ENCODE results near the gene KCTD13.

KCTD13 gene

DNA sequence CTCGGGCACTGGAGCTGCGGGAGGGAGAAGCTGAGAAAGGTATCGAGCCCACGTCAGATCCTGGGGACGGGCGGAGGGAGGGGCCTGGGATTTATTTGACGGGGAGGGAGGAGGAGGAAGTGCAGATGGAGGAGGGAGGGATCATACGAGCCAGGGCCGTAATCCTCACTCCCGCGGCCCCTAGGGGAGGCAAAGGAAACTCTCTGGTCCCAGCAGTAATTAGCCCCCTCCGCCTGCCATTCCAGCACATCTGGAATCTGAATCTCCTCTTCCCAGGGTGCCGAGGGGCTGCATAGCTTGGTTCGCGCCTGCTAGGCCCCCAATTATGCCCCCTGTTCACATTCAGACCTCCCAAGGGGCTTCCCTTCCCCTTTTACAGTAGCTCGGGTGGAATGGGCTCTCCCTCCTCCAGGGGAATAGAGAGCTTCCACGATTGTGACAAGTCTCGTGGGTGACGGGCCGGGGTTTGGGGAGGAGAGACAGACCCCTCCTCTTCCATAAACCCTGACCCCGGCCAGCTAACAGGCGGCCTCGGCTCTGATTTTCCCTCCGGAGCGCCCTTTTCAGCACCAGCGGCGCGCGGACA is 26.4 kb downstream of the KCTD13 start, which contains the start of gene SEZ6L2:
Gene SEZ6L2 (minus strand): TSS at position 35 of the 586 bp plus-strand sequence. CDS start 531 bp downstream, outside the sequence.
- peak within 1 kb of the TSS; percentile 15 for H2AFZ ChIP-seq (ENCODE audit: low read depth, low read length)
- H4K8ac ChIP-seq (ENCODE audit: low read length): no peak within 1 kb of the TSS
- 0% methylated on average over 24 of the region's 29 CpGs for WGBS
- peak within 1 kb of the TSS; percentile 92 for H3K27ac ChIP-seq (ENCODE audit: low read length, poor library complexity, severe bottlenecking)
- H3K14ac ChIP-seq (ENCODE audit: low read length in 2 of 2): no peak within 1 kb of the TSS
- H2AK5ac ChIP-seq (ENCODE audit: low read length, severe bottlenecking): no peak within 1 kb of the TSS
- peaks cover 34% of the 10 kb centered on the region for H3K4me1 ChIP-seq (ENCODE audit: control insufficient read depth, insufficient read depth, low read depth, low read length)
- H3K23ac ChIP-seq (ENCODE audit: low read length in 2 of 2): peak within 1 kb of the TSS in 1 of 2 experiments; percentile 36
- peaks cover 0 to 34% of the 10 kb centered on the region in 2 experiments for H3K27me3 ChIP-seq (ENCODE audit: control insufficient read depth in 1 of 2, insufficient read depth in 1 of 2, low read length in 2 of 2)
- H2BK15ac ChIP-seq (ENCODE audit: low read depth, poor library complexity, severe bottlenecking): peak within 1 kb of the TSS; percentile 73
- H3K36me3 ChIP-seq (ENCODE audit: control insufficient read depth in 1 of 2, insufficient read depth in 2 of 2, low read depth in 1 of 2, low read length in 2 of 2): peaks cover 0 to 24% of the 10 kb centered on the region in 2 experiments
- H3K79me1 ChIP-seq (replicated peaks; ENCODE audit: low read length, poor library complexity, severe bottlenecking): peaks cover 23% of the 10 kb centered on the region
- peak within 1 kb of the TSS; percentile 75 for H3K9ac ChIP-seq (ENCODE audit: low read length)
- no peak within 1 kb of the TSS for H2BK120ac ChIP-seq (ENCODE audit: low read depth, low read length)
- H2BK5ac ChIP-seq (ENCODE audit: low read depth, low read length, poor library complexity, severe bottlenecking): peak within 1 kb of the TSS; percentile 73
- peak within 1 kb of the TSS; percentile 65 to 83 for H3K4me3 ChIP-seq (ENCODE audit: insufficient read depth in 1 of 2, low read depth in 1 of 2, low read length in 2 of 2)
- peak within 1 kb of the TSS in 1 of 2 experiments; percentile 26 for H3K4ac ChIP-seq (ENCODE audit: low read depth in 1 of 2, low read length in 2 of 2)
- H3K4me2 ChIP-seq (ENCODE audit: low read length, poor library complexity, severe bottlenecking): peak within 1 kb of the TSS; percentile 96
- DNase-seq: peak; percentile 97
- peak within 1 kb of the TSS; percentile 29 to 37 for H3K18ac ChIP-seq (ENCODE audit: low read depth in 1 of 2, low read length in 2 of 2)
- no peak within 1 kb of the TSS for H2BK12ac ChIP-seq (ENCODE audit: low read length in 2 of 2)
- H4K91ac ChIP-seq (ENCODE audit: low read length): no peak within 1 kb of the TSS
- H3K9me3 ChIP-seq (ENCODE audit: control insufficient read depth, low read length): no peaks in the 10 kb centered on the region

DNA sequence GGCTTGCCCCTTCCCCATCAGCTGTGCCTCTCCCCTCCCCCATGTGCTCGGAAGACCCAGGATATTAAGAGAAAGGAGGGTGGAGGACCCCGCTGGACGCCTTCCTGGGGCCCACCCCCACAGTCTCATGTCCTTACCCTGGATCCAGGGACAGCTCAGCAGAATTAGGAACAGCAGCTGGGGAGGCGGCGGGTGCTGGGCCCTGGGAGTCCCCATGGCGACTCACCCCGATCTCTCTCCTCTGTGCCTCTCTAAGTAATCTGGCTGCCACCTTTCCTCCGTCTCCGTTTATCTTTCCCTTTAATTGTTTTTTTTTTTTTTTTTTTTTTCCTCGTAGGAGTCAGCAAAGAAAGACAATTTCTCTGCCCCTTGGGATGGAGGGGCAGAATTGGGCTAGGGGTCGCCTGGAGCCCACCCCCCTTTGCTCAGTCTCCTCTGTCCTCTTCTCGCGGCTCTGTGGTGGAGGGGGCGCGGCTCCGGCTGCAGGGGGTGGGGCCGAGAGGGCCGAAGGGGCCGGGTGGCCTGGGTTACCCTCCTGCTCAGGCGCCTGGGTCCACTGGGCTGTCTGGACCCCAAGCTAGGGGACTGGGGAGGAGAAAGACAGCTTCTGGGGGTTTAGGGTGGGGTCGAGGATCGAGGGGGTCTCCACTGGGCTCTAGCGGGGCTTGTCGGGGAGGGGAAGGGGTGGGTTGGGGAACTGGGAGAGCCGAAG is 27.1 kb downstream of the KCTD13 start:
- no peak overlapping the region for H2BK12ac ChIP-seq (ENCODE audit: low read length in 2 of 2)
- peak overlapping the region in 1 of 2 experiments; percentile 59 for H3K4me3 ChIP-seq (ENCODE audit: insufficient read depth in 1 of 2, low read depth in 1 of 2, low read length in 2 of 2)
- no peak overlapping the region for H4K8ac ChIP-seq (ENCODE audit: low read length)
- H2AK5ac ChIP-seq (ENCODE audit: low read length, severe bottlenecking): no peak overlapping the region
- peak overlapping the region; percentile 73 for H2BK15ac ChIP-seq (ENCODE audit: low read depth, poor library complexity, severe bottlenecking)
- peak overlapping the region; percentile 92 for H3K27ac ChIP-seq (ENCODE audit: low read length, poor library complexity, severe bottlenecking)
- H3K9me3 ChIP-seq (ENCODE audit: control insufficient read depth, low read length): no peaks in the 10 kb centered on the region
- no peak overlapping the region for H2AFZ ChIP-seq (ENCODE audit: low read depth, low read length)
- H3K27me3 ChIP-seq (ENCODE audit: control insufficient read depth in 1 of 2, insufficient read depth in 1 of 2, low read length in 2 of 2): peaks cover 0 to 34% of the 10 kb centered on the region in 2 experiments
- peaks cover 34% of the 10 kb centered on the region for H3K4me1 ChIP-seq (ENCODE audit: control insufficient read depth, insufficient read depth, low read depth, low read length)
- peak; percentile 24 for DNase-seq
- H3K4ac ChIP-seq (ENCODE audit: low read depth in 1 of 2, low read length in 2 of 2): peak overlapping the region in 1 of 2 experiments; percentile 15
- H3K18ac ChIP-seq (ENCODE audit: low read depth in 1 of 2, low read length in 2 of 2): peak overlapping the region in 1 of 2 experiments; percentile 37
- peak overlapping the region in 1 of 2 experiments; percentile 36 for H3K23ac ChIP-seq (ENCODE audit: low read length in 2 of 2)
- no peak overlapping the region for H2BK5ac ChIP-seq (ENCODE audit: low read depth, low read length, poor library complexity, severe bottlenecking)
- peaks cover 23% of the 10 kb centered on the region for H3K79me1 ChIP-seq (replicated peaks; ENCODE audit: low read length, poor library complexity, severe bottlenecking)
- 2% methylated on average over 22 of the region's 25 CpGs for WGBS
- H3K4me2 ChIP-seq (ENCODE audit: low read length, poor library complexity, severe bottlenecking): peak overlapping the region; percentile 96
- H3K9ac ChIP-seq (ENCODE audit: low read length): no peak overlapping the region
- no peak overlapping the region for H4K91ac ChIP-seq (ENCODE audit: low read length)
- H3K14ac ChIP-seq (ENCODE audit: low read length in 2 of 2): no peak overlapping the region
- H3K36me3 ChIP-seq (ENCODE audit: control insufficient read depth in 1 of 2, insufficient read depth in 2 of 2, low read depth in 1 of 2, low read length in 2 of 2): peaks cover 0 to 22% of the 10 kb centered on the region in 2 experiments
- H2BK120ac ChIP-seq (ENCODE audit: low read depth, low read length): no peak overlapping the region

- Histone ChIP-seq H3K79me1 (replicated peaks; ENCODE audit: low read length, poor library complexity, severe bottlenecking) (peaks cover 18% of the 10 kb centered on the region), H4K8ac (ENCODE audit: low read length) (no peak overlapping the region), H3K9me3 (ENCODE audit: control insufficient read depth, low read length) (no peaks in the 10 kb centered on the region), H2AFZ (ENCODE audit: low read depth, low read length) (no peak overlapping the region), H2BK120ac (ENCODE audit: low read depth, low read length) (no peak overlapping the region), H3K27ac (ENCODE audit: low read length, poor library complexity, severe bottlenecking) (no peak overlapping the region), H3K4me3 (ENCODE audit: insufficient read depth in 1 of 2, low read depth in 1 of 2, low read length in 2 of 2) (peak overlapping the region in 1 of 2 experiments; percentile 59), H3K4me1 (ENCODE audit: control insufficient read depth, insufficient read depth, low read depth, low read length) (peaks cover 34% of the 10 kb centered on the region), H2BK5ac (ENCODE audit: low read depth, low read length, poor library complexity, severe bottlenecking) (no peak overlapping the region), H3K4me2 (ENCODE audit: low read length, poor library complexity, severe bottlenecking) (peak overlapping the region; percentile 96), H3K36me3 (ENCODE audit: control insufficient read depth in 1 of 2, insufficient read depth in 2 of 2, low read depth in 1 of 2, low read length in 2 of 2) (peaks cover 0 to 15% of the 10 kb centered on the region in 2 experiments), H2AK5ac (ENCODE audit: low read length, severe bottlenecking) (no peak overlapping the region), H4K91ac (ENCODE audit: low read length) (no peak overlapping the region), H3K23ac (ENCODE audit: low read length in 2 of 2) (no peak overlapping the region), H3K4ac (ENCODE audit: low read depth in 1 of 2, low read length in 2 of 2) (no peak overlapping the region), H2BK12ac (ENCODE audit: low read length in 2 of 2) (no peak overlapping the region), H3K18ac (ENCODE audit: low read depth in 1 of 2, low read length in 2 of 2) (no peak overlapping the region), H3K14ac (ENCODE audit: low read length in 2 of 2) (no peak overlapping the region), H2BK15ac (ENCODE audit: low read depth, poor library complexity, severe bottlenecking) (no peak overlapping the region), H3K9ac (ENCODE audit: low read length) (no peak overlapping the region), H3K27me3 (ENCODE audit: control insufficient read depth in 1 of 2, insufficient read depth in 1 of 2, low read length in 2 of 2) (peaks cover 0 to 34% of the 10 kb centered on the region in 2 experiments)
- WGBS: 2% methylated on average over 6 of the region's 9 CpGs
- DNase-seq: no peak
Measured at GRCh38 chr16:29898135-29898803, 27.8 kb downstream of the KCTD13 start.

GRCh38 chr16:29897333-29897732 is 28.7 kb downstream of the KCTD13 start:
- H2AK5ac ChIP-seq (ENCODE audit: low read length, severe bottlenecking): no peak overlapping the region
- peaks cover 0 to 34% of the 10 kb centered on the region in 2 experiments for H3K27me3 ChIP-seq (ENCODE audit: control insufficient read depth in 1 of 2, insufficient read depth in 1 of 2, low read length in 2 of 2)
- WGBS: 51% methylated on average over 4 of the region's 4 CpGs
- H3K18ac ChIP-seq (ENCODE audit: low read depth in 1 of 2, low read length in 2 of 2): no peak overlapping the region
- no peak overlapping the region for H2BK15ac ChIP-seq (ENCODE audit: low read depth, poor library complexity, severe bottlenecking)
- no peak overlapping the region for H3K23ac ChIP-seq (ENCODE audit: low read length in 2 of 2)
- H3K4me1 ChIP-seq (ENCODE audit: control insufficient read depth, insufficient read depth, low read depth, low read length): peaks cover 32% of the 10 kb centered on the region
- no peak overlapping the region for H3K4me3 ChIP-seq (ENCODE audit: insufficient read depth in 1 of 2, low read depth in 1 of 2, low read length in 2 of 2)
- no peak overlapping the region for H2BK12ac ChIP-seq (ENCODE audit: low read length in 2 of 2)
- H2AFZ ChIP-seq (ENCODE audit: low read depth, low read length): no peak overlapping the region
- H3K4ac ChIP-seq (ENCODE audit: low read depth in 1 of 2, low read length in 2 of 2): no peak overlapping the region
- H3K4me2 ChIP-seq (ENCODE audit: low read length, poor library complexity, severe bottlenecking): no peak overlapping the region
- no peak overlapping the region for H3K27ac ChIP-seq (ENCODE audit: low read length, poor library complexity, severe bottlenecking)
- no peak overlapping the region for H4K91ac ChIP-seq (ENCODE audit: low read length)
- no peak overlapping the region for H3K9ac ChIP-seq (ENCODE audit: low read length)
- H4K8ac ChIP-seq (ENCODE audit: low read length): no peak overlapping the region
- H3K79me1 ChIP-seq (replicated peaks; ENCODE audit: low read length, poor library complexity, severe bottlenecking): peaks cover 17% of the 10 kb centered on the region
- no peaks in the 10 kb centered on the region for H3K9me3 ChIP-seq (ENCODE audit: control insufficient read depth, low read length)
- H3K36me3 ChIP-seq (ENCODE audit: control insufficient read depth in 1 of 2, insufficient read depth in 2 of 2, low read depth in 1 of 2, low read length in 2 of 2): peaks cover 0 to 19% of the 10 kb centered on the region in 2 experiments
- no peak for DNase-seq
- no peak overlapping the region for H2BK5ac ChIP-seq (ENCODE audit: low read depth, low read length, poor library complexity, severe bottlenecking)
- no peak overlapping the region for H2BK120ac ChIP-seq (ENCODE audit: low read depth, low read length)
- H3K14ac ChIP-seq (ENCODE audit: low read length in 2 of 2): no peak overlapping the region
